NCI-H82 treated with DMSO at 0.1 percent for 48 hours (cell line): ENCODE data around the gene LRMDA.

Experiments used
- DNase-seq: peaks from one replicate; lab custom pipeline; 2025; ENCODE audit not compliant: unreplicated experiment; lab: John Stamatoyannopoulos, UW

LRMDA gene

DNA sequence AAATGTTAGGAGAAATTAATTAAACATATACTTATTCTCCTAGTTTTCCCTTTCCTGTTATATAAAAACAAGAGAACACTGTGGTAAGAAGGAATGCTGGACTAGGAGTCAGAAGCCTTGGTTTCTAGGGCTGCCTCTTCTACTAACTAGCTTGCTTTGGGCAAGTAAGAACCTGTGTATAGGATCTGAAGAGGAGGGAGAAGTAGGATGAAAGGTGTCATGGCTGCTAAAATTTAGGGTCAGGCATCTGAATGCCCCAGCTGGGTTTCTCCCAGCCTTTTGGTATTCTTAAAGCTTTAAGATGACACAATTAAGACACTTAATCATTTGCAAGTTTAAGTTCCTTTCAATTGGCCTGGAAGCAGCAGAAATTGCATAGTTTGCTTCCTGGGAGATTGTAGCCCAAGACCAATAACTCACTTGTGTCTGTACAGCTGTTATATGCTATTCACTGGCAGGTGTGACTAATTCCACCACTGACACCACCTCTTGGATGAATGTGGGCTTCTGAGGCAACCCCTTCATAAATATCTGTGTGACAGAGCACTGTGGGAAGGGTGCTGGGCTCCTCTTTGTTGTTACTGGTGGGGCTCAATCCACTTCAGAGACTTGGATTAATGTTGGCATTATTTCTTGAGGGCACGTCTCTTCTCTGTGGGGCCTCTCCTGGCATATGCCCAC, 137.2 kb downstream of the LRMDA start:
- no peak for DNase-seq

- no peak for DNase-seq
These were observed 138.1 kb downstream of the LRMDA start for GRCh38 chr10:75569506-75569905.

GRCh38 chr10:75572478-75572877, 141.1 kb downstream of the LRMDA start:
- DNase-seq: no peak

- no peak for DNase-seq
These were observed 144.5 kb downstream of the LRMDA start for GRCh38 chr10:75575940-75576339.

DNA sequence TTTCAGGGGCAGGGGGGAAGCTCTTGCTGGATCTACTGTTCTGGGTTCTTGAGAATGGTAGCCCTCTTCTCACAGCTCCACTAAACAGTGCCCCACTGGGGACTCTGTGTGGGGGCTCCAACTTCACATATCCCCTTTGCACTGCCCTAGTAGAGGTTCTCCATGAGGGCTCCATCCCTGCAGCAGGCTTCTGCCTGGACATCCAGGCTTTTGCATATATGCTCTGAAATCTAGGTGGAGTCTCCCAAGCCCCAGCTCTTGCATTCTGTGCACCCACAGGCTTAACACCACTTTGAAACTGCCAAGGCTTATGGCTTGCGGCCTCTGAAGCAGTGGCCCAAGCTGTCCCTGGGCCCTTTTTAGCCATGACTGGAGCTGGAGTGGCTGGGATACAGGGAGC, 150.7 kb downstream of the LRMDA start:
- DNase-seq: no peak

GRCh38 chr10:75585294-75585693, 153.9 kb downstream of the LRMDA start:
- no peak for DNase-seq

GRCh38 chr10:75586814-75587213, 155.4 kb downstream of the LRMDA start:
- DNase-seq: no peak

- no peak for DNase-seq
These were observed 156.6 kb downstream of the LRMDA start for GRCh38 chr10:75588031-75588430.

DNA sequence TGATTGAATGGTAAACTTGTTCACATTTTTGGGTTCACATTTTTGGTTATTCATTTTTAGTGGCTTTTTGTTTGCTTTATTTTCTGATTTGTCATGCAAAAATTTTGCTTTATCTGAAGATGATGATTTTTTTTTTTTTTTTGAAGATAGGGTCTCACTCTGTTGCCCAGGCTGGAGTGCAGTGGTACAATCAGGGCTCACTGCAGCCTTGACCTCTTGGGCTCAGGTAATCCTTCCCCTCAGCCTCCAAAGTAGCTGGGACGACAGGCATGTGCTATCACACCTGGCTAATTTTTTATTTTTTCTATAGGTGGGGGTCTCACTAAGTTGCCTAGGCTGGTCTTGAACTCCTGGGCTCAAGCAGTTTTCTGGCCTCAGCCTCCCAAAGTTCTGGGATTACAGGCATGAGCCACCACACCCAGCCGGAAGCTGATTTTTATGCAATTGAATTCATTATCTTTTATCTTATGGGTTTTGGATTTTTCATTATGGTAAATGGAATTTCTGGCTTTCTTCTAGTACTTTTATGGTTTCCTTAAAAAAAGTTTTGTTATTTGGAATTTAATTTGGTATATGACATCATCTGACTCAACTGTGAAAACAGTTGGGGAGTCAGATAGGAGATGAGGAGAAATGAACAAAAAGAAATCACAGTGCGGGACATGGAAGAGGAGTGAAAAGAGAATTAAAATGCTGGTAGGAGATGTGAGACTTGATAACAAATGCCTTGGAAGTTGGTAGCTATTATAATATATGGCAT, 158.7 kb downstream of the LRMDA start:
- no peak for DNase-seq

- no peak for DNase-seq
These were observed 160.8 kb downstream of the LRMDA start for GRCh38 chr10:75592151-75592787.

GRCh38 chr10:75592791-75593643, 161.6 kb downstream of the LRMDA start:
- DNase-seq: no peak

GRCh38 chr10:75593692-75594556, 162.5 kb downstream of the LRMDA start:
- no peak for DNase-seq

DNA sequence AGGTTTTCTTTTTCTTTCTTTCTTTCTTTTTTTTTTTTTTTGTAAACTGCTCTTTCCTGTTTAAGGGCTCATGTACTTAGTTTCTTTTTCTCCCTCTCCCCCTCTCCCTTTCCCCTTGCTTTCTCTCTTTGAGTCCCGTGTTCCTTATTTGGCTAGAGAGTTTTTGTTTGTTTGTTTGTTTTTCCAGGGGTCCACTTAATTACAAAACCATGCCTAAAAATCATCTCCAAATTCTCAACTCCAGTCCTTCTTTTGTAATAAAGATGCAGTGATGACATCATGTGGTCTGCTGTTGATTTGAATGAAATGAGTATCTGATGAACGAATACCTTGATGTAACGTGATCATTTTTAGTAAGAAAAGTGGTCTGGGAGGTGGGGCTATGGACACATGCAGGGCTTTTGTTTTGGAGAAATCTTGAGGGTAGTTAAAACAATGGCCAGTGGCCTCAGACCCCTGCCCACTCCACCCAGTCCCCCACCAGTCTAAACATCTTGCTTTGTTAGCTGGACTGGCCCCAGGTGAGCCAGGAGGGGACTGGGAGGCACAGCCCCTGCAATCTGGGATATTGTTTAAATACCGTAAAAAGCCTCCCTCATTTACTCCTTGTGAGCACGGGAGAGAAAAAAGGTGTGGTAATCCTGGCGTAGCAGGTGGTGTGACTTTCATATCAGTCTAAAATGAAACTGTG, 165.7 kb downstream of the LRMDA start:
- no peak for DNase-seq

- DNase-seq: no peak
These were observed 166.5 kb downstream of the LRMDA start for GRCh38 chr10:75597773-75598440.

DNA sequence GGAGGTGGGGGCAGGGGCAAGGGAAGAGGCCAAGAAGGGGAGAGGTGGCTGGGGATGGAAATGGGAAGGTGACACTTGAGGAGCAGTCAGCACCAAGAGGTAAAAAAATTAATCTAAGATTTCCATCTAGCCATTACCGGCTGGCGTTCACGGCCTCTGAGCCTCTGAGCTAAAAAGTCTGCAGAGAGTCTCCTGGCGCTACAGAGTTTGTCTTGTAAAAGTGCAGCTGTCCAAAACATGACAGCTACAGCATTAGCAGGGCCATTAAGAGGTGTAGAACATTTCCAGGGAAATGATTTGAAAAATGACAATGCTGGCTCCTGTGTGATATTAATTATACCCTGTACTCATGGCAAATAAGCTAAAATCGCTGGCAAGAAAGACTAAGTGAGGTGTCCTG, 167.6 kb downstream of the LRMDA start:
- DNase-seq: no peak

- no peak for DNase-seq
These were observed 168.6 kb downstream of the LRMDA start for GRCh38 chr10:75599875-75600648.

DNA sequence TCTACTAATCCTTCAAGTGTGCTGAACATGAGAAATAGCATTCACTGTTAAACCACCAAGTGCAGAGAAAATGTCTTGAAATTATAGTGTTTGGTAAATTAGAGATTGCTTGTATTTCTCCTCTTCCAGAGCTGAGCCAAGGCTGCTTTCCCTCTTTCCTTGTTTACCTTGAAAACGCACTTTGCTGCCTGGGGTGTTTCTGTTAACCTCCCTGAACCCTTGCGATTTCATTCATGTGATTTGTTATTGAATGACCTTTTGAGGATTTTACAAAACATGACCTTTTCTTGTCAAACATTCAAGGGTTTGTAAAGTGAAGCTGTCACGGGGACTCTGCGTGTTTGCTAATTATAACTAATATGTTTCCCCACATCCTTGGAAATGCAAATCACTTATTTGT, 169.4 kb downstream of the LRMDA start:
- no peak for DNase-seq

- DNase-seq: no peak
These were observed 170.9 kb downstream of the LRMDA start for GRCh38 chr10:75602341-75602740.
